H9 (cell line): ENCODE data around the gene METTL22. TPM values are rescaled to one million over a fixed set of nuclear protein-coding genes. Genes with fewer than 3 reads are reported as not detected.

Experiments used
- DNase-seq: peaks from one replicate; pipeline ENCODE4 v3.0.0-alpha.2; 2017
- H2AFZ ChIP-seq: one replicate; pipeline ENCODE4 v1.6.1; 2013; ENCODE audit warnings: mild to moderate bottlenecking, low read length, control low read depth, moderate library complexity
- H2AK5ac ChIP-seq: 2 replicates; pipeline ENCODE4 v1.6.1; 2013; ENCODE audit warnings: low read length, control low read depth, mixed read lengths; ENCODE audit not compliant: insufficient read length
- H2BK120ac ChIP-seq: one replicate; pipeline ENCODE4 v1.6.1; 2013; ENCODE audit warnings: low read depth, mild to moderate bottlenecking, low read length, control low read depth, inconsistent platforms; ENCODE audit not compliant: poor library complexity, severe bottlenecking
- H2BK12ac ChIP-seq: 2 replicates; pipeline ENCODE4 v1.6.1; 2013; ENCODE audit warnings: low read length, control low read depth, mixed read lengths, low read depth; ENCODE audit not compliant: insufficient read length
- H2BK15ac ChIP-seq: 2 replicates; pipeline ENCODE4 v1.6.1; 2013; ENCODE audit warnings: low read depth, low read length, control low read depth
- H2BK20ac ChIP-seq: one replicate; pipeline ENCODE4 v1.6.1; 2013; ENCODE audit warnings: low read depth, mild to moderate bottlenecking, low read length, control low read depth, inconsistent platforms; ENCODE audit not compliant: poor library complexity, severe bottlenecking
- H2BK5ac ChIP-seq: 2 replicates; pipeline ENCODE4 v1.6.1; 2013; ENCODE audit warnings: low read length, control low read depth, mixed read lengths; ENCODE audit not compliant: insufficient read length
- H3K14ac ChIP-seq: 2 replicates; pipeline ENCODE4 v1.6.1; 2013; ENCODE audit warnings: low read length, control low read depth; ENCODE audit not compliant: insufficient read depth
- H3K18ac ChIP-seq: 2 replicates; pipeline ENCODE4 v1.6.1; 2013; ENCODE audit warnings: low read depth, mild to moderate bottlenecking, mixed read lengths, low read length, control low read depth; ENCODE audit not compliant: insufficient read length
- H3K23ac ChIP-seq: 2 replicates; pipeline ENCODE4 v1.6.1; 2013; ENCODE audit warnings: low read length, control low read depth, mixed read lengths, low read depth; ENCODE audit not compliant: insufficient read length
- H3K23me2 ChIP-seq: 2 replicates; pipeline ENCODE4 v1.6.1; 2013; ENCODE audit warnings: low read depth, mild to moderate bottlenecking, mixed read lengths, low read length, control low read depth; ENCODE audit not compliant: insufficient read length, poor library complexity, severe bottlenecking
- H3K27ac ChIP-seq: 2 replicates; pipeline ENCODE4 v1.5.1; 2013; ENCODE audit warnings: low read length, control low read depth, mixed read lengths, low read depth; ENCODE audit not compliant: insufficient read length
- H3K27me3 ChIP-seq: 2 replicates; pipeline ENCODE4 v1.6.1; 2013; ENCODE audit warnings: low read length, control low read depth, inconsistent platforms; ENCODE audit not compliant: insufficient read depth
- H3K4ac ChIP-seq: 2 replicates; pipeline ENCODE4 v1.6.1; 2013; ENCODE audit warnings: low read depth, mild to moderate bottlenecking, control low read depth, inconsistent platforms, low read length, moderate library complexity
- H3K4me1 ChIP-seq: 2 replicates; pipeline ENCODE4 v1.6.1; 2013; ENCODE audit warnings: low read length, control low read depth, inconsistent platforms; ENCODE audit not compliant: insufficient read depth
- H3K4me2 ChIP-seq: 2 replicates; pipeline ENCODE4 v1.6.1; 2013; ENCODE audit warnings: low read length, control low read depth, mixed read lengths; ENCODE audit not compliant: insufficient read length, insufficient read depth
- H3K56ac ChIP-seq: 2 replicates; pipeline ENCODE4 v1.6.1; 2013; ENCODE audit warnings: low read depth, mild to moderate bottlenecking, mixed read lengths, low read length, control low read depth; ENCODE audit not compliant: insufficient read length
- H3K79me1 ChIP-seq: 2 replicates; pipeline ENCODE4 v1.6.1; 2013; ENCODE audit warnings: low read depth, mild to moderate bottlenecking, moderate library complexity, low read length, control low read depth, inconsistent platforms; ENCODE audit not compliant: insufficient read depth, poor library complexity, severe bottlenecking
- H3K79me2 ChIP-seq: 2 replicates; pipeline ENCODE4 v1.6.1; 2013; ENCODE audit warnings: low read length, control low read depth, inconsistent platforms; ENCODE audit not compliant: insufficient read depth
- H3K9ac ChIP-seq: 2 replicates; pipeline ENCODE4 v1.6.1; 2013; ENCODE audit warnings: low read length, control low read depth, mixed read lengths; ENCODE audit not compliant: insufficient read length; ENCODE audit errors: extremely low read depth
- H3K9me3 ChIP-seq: one replicate; pipeline ENCODE4 v1.6.1; 2013; ENCODE audit warnings: low read depth, low read length, inconsistent platforms; ENCODE audit not compliant: control insufficient read depth
- H3T11ph ChIP-seq: one replicate; pipeline ENCODE4 v1.6.1; 2013; ENCODE audit warnings: mild to moderate bottlenecking, low read length, control low read depth, inconsistent platforms
- H4K20me1 ChIP-seq: one replicate; pipeline ENCODE4 v1.6.1; 2013; ENCODE audit not compliant: control insufficient read depth, insufficient read length, insufficient read depth
- H4K5ac ChIP-seq: 2 replicates; pipeline ENCODE4 v1.6.1; 2013; ENCODE audit warnings: low read depth, mild to moderate bottlenecking, mixed read lengths, low read length, control low read depth; ENCODE audit not compliant: insufficient read length
- H4K8ac ChIP-seq: replicated peaks from 2 replicates; pipeline ENCODE4 v1.6.1; 2013; ENCODE audit warnings: low read length, control low read depth, mixed read lengths, low read depth; ENCODE audit not compliant: insufficient read length
- H4K91ac ChIP-seq: 2 replicates; pipeline ENCODE4 v1.6.1; 2013; ENCODE audit warnings: low read depth, mild to moderate bottlenecking, moderate library complexity, mixed read lengths, low read length, control low read depth; ENCODE audit not compliant: insufficient read length
- H3K27ac Mint-ChIP-seq, 3 experiments: 2 replicates in 2 of 3; 3 replicates in 1 of 3; pipeline ENCODE4 v1.8.0; 2020 to 2021; ENCODE audit warnings: mixed read lengths in 3 of 3, mild to moderate bottlenecking in 1 of 3, moderate library complexity in 1 of 3
- H3K27me3 Mint-ChIP-seq: 2 replicates; pipeline ENCODE4 v1.8.0; 2021; ENCODE audit warnings: low read depth, mild to moderate bottlenecking, moderate library complexity, mixed read lengths
- H3K36me3 Mint-ChIP-seq, 3 experiments: 2 replicates in 2 of 3; 3 replicates in 1 of 3; pipeline ENCODE4 v1.8.0; 2020 to 2021; ENCODE audit warnings: low read depth in 3 of 3, mixed read lengths in 3 of 3; ENCODE audit not compliant: insufficient read depth in 1 of 3
- H3K4me1 Mint-ChIP-seq, 2 experiments: 2 replicates each; pipeline ENCODE4 v1.8.0; 2020; ENCODE audit warnings: mixed read lengths in 2 of 2
- H3K4me3 Mint-ChIP-seq, 2 experiments: 2 replicates in 1 of 2; 3 replicates in 1 of 2; pipeline ENCODE4 v1.8.0; 2020 to 2021; ENCODE audit warnings: mild to moderate bottlenecking in 2 of 2, mixed read lengths in 2 of 2, moderate library complexity in 1 of 2
- H3K9me3 Mint-ChIP-seq, 2 experiments: 2 replicates in 1 of 2; 3 replicates in 1 of 2; pipeline ENCODE4 v1.8.0; 2020; ENCODE audit warnings: mild to moderate bottlenecking in 2 of 2, mixed read lengths in 2 of 2, moderate library complexity in 1 of 2
- WGBS: extraction: QIAGEN DNeasy Blood & Tissue Kit; methylation state at CpG from one replicate; pipeline ENCODE4 v1.1.7; 2013; ENCODE audit warnings: missing lambda C conversion rate, low lambda C conversion rate, mixed read lengths; ENCODE audit not compliant: insufficient read length; ENCODE audit errors: extremely low coverage; 5-methylcytosine and 5-hydroxymethylcytosine counted together
- total RNA-seq: library from RNA; stranded (reverse); gene quantifications from 2 replicates; pipeline ENCODE4 v1.2.1, GENCODE V29; 2021
- TF ChIP-seq, protein P1 (sequence below): fragments of 200-600 bp; sonication (generic); conservative IDR thresholded peaks from 3 replicates; pipeline ENCODE4 v1.8.0; 2021; ENCODE audit warnings: antibody characterized with exemption, mild to moderate bottlenecking

The METTL22 gene
- total RNA-seq, 1 experiment from 2014 or later, result 51.9 TPM

DNA sequence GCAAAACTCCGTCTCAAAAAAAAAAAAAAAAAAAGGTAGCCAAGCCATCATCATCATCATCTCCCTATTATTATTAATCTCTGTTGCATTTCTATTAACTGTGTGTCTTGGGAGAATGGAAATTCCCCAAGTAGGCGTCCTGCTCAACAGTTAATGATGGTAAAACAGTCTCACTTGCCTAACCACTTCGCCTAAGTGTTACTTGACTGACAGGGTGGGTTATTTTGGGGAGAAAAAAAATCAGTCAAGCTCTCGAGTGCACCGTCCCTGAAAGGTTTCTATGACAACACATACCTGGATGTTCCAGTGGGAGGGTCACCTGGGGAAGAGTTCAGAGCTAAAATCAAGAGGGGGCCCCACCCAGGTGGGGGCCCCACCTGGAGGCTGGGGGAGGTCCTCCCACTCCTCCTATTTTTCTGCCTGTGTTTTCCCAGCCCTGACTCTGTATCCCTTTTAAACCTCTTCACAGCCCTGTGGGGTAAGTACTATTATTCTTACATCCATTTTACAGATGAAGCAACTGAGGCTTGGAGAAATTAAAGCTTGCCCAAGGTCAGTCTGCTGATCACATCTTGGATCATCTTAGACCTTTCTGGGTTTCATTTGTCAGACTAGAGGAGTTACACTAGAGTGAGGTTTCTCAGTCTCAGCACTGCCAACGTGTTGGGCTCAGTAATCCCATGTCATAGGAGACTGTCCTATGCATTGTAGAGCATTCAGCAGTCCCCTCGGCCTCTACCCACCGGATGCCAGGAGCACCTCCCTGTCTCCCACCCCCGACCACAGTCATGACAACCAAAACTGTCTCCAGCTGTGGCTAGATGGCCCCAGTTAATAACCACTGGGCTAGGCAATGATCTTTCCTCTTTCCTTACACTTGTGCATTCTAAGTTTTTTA, 41.9 kb downstream of the METTL22 start:
- Histone ChIP-seq H3K4me1 (no peaks in the 10 kb centered on the region), H3K4me2 (no peak overlapping the region), H3K27ac (no peak overlapping the region)

More for the DNA sequence above, 41.9 kb downstream of the METTL22 start:
- H3K4me1 Mint-ChIP-seq, result peaks cover 9 to 10% of the 10 kb centered on the region in 2 experiments
- Histone ChIP-seq H2BK20ac (no peak overlapping the region), H4K5ac (no peak overlapping the region), H3K56ac (no peak overlapping the region), H2BK15ac (no peak overlapping the region), H3K18ac (no peak overlapping the region), H3K9me3 (no peaks in the 10 kb centered on the region), H2AFZ (no peak overlapping the region), H2BK12ac (no peak overlapping the region), H4K91ac (no peak overlapping the region), H3K4ac (no peak overlapping the region), H3K23ac (no peak overlapping the region), H3K14ac (no peak overlapping the region), H2BK120ac (no peak overlapping the region), H2BK5ac (no peak overlapping the region), H4K8ac (no peak overlapping the region), H3T11ph (no peak overlapping the region), H2AK5ac (no peak overlapping the region), H4K20me1 (no peaks in the 10 kb centered on the region), H3K79me2 (no peaks in the 10 kb centered on the region), H3K27me3 (no peaks in the 10 kb centered on the region), H3K79me1 (no peaks in the 10 kb centered on the region), H3K9ac (no peak overlapping the region), H3K23me2 (no peaks in the 10 kb centered on the region)
- no peak overlapping the region for H3K4me3 Mint-ChIP-seq
- no peaks in the 10 kb centered on the region; a peak in 1 of 5 replicates for H3K9me3 Mint-ChIP-seq
- WGBS, result no CpG with 5 or more reads among the region's 9 CpGs
- DNase-seq, result no peak
- peaks cover 7% of the 10 kb centered on the region for H3K27me3 Mint-ChIP-seq
- no peak overlapping the region for H3K27ac Mint-ChIP-seq
- no peaks in the 10 kb centered on the region; a peak in 1 of 7 replicates for H3K36me3 Mint-ChIP-seq
- TF ChIP-seq, protein P1, sequence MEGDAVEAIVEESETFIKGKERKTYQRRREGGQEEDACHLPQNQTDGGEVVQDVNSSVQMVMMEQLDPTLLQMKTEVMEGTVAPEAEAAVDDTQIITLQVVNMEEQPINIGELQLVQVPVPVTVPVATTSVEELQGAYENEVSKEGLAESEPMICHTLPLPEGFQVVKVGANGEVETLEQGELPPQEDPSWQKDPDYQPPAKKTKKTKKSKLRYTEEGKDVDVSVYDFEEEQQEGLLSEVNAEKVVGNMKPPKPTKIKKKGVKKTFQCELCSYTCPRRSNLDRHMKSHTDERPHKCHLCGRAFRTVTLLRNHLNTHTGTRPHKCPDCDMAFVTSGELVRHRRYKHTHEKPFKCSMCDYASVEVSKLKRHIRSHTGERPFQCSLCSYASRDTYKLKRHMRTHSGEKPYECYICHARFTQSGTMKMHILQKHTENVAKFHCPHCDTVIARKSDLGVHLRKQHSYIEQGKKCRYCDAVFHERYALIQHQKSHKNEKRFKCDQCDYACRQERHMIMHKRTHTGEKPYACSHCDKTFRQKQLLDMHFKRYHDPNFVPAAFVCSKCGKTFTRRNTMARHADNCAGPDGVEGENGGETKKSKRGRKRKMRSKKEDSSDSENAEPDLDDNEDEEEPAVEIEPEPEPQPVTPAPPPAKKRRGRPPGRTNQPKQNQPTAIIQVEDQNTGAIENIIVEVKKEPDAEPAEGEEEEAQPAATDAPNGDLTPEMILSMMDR, result no peak
